Measurements from ENCODE around the gene ANKRD35.
"Not testable (repeated sequence)": the region's sequence is repeated elsewhere in the genome, so short reads cannot be mapped to it uniquely, and the experiment has no call there.

The ANKRD35 gene, protein sequence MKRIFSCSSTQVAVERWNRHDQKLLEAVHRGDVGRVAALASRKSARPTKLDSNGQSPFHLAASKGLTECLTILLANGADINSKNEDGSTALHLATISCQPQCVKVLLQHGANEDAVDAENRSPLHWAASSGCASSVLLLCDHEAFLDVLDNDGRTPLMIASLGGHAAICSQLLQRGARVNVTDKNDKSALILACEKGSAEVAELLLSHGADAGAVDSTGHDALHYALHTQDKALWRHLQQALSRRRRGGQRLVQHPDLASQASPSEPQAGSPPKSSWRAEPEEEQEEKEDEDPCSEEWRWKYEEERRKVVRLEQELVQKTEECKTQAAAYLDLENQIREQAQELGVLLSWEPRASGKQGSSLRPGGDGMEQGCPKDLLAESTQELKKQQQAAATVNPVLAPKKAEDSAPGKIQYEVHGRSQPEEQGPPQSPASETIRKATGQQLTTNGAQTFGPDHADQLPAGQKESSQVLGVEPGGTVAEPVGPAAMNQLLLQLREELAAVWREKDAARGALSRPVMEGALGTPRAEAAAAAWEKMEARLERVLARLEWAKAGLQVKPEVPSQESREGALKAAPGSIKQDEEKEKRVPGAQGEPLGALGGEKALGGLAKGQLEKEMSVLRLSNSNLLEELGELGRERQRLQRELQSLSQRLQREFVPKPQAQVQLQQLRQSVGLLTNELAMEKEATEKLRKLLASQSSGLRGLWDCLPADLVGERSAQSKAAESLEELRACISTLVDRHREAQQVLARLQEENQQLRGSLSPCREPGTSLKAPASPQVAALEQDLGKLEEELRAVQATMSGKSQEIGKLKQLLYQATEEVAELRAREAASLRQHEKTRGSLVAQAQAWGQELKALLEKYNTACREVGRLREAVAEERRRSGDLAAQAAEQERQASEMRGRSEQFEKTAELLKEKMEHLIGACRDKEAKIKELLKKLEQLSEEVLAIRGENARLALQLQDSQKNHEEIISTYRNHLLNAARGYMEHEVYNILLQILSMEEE

DNA sequence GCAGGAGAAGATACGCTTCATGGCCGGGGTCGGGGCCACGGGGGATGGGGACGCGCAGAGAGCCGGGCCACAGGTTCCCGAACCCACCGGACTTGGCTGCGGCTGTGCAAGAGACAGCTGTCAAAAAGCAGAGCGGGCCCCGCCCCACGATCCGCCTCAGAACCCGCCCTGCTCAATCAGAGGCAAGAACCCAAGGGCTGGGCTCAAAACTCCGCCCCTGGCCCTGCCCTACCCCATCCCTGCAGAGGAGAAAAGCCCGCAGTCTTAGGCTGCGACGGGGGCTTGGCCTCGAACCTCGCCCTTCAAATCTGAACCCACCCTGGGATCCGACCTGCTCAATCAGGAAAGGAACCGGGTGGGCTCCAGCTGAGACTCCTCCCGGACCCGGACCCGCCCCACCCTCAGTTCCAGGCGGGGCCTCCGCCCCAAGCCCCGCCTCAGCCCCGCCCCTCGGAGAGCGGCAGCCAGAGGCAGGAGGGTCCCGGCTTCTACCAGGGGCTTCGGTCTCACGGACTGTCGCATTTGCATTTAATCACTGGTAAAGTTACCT, at the start of gene ANKRD35:
Gene ANKRD35 (minus strand): TSS at position 129 of the 550 bp plus-strand sequence. CDS start 108 bp downstream, at position 21.
- DNase-seq (ENCODE audit: low spot score): peak; percentile 92

DNA sequence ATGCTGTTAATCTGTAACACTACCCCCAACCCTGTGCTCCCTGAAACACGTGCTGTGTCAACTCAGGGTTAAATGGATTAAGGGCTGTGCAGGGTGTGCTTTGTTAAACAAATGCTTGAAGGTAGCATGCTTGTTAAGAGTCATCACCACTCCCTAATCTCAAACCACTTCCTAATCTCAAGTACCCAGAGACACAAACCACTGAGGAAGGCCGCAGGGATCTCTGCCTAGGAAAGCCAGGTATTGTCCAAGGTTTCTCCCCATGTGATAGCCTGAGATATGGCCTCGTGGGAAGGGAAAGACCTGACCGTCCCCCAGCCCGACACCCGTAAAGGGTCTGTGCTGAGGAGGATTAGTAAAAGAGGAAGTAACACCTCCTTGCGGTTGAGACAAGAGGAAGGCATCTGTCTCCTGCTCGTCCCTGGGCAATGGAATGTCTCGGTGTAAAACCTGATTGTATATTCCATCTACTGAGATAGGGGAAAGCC, 46.9 kb upstream of the ANKRD35 start:
- DNase-seq (ENCODE audit: low spot score): not testable (repeated sequence)

DNA sequence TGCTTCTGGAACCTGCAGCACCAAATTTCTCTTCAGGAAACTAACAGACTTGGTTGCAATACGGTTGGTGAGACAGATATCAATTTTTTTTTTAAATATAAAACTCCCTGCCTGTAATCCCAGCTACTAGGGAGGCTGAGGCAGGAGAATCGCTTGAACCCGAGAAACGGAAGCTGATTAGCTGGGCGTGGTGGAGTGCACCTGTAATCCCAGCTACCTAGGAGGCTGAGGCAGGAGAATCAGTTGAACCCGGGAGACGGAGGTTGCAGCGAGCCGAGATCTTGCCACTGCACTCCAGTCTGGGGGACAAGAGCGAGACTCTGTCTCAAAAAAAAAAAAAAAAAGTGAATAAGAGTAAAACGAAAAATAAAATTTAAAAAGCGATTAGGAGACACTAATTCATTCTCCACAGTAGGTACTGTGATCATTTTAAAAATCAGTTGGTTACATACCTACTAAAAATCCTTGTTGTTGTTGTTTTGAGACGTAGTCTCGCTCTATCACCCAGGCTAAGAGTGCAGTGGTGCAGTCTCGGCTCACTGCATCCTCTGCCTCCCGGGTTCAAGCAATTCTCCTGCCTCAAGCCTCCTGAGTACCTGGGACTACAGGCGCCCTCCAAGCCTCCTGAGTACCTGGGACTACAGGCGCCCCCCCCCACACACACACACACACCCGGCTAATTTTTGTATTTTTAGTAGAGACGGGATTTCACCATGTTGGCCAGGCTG, 42.4 kb upstream of the ANKRD35 start:
- DNase-seq (ENCODE audit: low spot score): no peak

DNA sequence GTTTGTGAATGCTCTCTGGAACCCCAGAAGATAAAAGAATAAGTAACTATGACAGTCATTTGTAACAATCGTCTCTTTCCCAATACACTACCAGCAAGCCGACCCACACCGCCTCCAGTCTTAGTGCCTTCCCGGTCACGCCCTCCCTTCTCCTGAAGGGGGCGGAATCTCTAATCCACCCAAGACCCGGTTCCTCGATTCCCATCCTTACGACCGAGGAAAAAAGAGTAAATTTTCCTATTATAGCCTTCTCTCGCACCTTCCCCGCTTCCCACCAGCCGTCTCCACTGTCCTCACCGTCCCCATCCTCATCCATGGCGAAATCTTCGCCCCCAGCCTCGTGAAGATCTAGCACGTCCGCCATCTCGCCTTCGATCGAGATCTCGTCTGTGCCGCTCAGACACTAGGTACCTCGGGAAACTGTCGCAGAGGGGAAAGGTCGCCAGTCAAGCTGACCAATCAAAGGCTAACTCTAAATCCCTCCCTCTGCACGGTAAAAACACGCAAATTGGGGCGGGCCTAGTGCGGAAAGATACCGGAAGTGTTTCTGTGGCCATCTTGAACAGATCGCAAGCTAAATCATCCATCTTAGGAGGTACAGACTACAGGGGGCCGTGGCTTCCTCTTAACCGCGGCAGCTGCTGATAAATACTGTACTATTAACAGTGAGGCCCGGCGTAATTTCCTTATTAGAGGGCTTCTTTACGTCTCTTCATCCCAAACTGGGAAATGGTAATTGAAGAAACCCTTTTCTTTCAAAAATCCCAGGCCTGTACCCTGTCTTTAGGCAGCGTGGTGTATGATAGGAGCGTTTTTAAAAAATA, 41.6 kb upstream of the ANKRD35 start, which contains the start of gene RBM8A:
Gene RBM8A (minus strand): TSS at position 422 of the 824 bp plus-strand sequence. CDS start 58 bp downstream, at position 364.
- DNase-seq (ENCODE audit: low spot score): peak; percentile 99

DNA sequence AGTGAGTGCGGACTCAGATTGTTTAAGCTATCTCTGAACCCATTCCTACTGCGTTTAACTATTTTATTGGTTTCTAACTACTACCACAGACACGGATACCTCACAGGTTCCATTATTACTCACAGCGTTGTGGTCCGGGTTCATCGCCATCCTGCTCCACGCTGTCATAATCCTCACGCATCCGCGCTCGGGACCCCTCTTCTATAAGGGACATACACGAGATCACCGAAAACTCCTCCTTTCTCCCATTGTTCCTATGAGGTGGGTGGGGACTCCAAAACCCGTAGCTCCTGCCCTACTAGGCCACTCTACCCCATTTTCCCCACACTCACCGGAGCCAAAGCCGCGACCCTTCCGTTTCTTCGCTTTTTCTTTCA, 41.0 kb upstream of the ANKRD35 start:
- DNase-seq (ENCODE audit: low spot score): no peak

DNA sequence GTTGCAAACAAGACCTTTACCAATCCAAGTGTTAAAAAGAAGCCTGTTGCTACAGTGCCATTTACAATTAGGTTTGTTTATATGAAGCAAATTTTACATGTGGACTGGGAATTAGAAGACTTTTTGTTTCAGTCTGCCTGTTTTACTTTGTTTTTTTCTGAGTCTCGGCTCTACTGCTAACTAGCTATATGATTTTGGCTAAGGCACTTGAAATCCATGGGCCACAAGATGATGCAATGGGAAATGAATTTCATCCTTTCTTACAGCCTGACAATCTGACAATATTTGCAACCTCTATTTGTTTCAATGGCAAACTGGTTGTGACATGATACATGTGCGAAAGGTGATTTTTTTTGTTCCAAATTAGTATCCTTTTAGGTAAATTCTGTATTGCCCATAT, 36.6 kb upstream of the ANKRD35 start:
- no peak for DNase-seq (ENCODE audit: low spot score)

DNA sequence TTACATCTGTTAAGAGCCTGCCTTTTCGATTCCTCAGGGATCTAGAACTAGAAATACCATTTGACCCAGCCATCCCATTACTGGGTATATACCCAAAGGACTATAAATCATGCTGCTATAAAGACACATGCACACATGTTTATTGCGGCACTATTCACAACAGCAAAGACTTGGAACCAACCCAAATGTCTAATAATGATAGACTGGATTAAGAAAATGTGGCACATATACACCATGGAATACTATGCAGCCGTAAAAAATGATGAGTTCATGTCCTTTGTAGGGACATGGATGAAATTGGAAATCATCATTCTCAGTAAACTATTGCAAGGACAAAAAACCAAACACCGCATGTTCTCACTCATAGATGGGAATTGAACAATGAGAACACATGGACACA, 34.6 kb upstream of the ANKRD35 start:
- not testable (repeated sequence) for DNase-seq (ENCODE audit: low spot score)

DNA sequence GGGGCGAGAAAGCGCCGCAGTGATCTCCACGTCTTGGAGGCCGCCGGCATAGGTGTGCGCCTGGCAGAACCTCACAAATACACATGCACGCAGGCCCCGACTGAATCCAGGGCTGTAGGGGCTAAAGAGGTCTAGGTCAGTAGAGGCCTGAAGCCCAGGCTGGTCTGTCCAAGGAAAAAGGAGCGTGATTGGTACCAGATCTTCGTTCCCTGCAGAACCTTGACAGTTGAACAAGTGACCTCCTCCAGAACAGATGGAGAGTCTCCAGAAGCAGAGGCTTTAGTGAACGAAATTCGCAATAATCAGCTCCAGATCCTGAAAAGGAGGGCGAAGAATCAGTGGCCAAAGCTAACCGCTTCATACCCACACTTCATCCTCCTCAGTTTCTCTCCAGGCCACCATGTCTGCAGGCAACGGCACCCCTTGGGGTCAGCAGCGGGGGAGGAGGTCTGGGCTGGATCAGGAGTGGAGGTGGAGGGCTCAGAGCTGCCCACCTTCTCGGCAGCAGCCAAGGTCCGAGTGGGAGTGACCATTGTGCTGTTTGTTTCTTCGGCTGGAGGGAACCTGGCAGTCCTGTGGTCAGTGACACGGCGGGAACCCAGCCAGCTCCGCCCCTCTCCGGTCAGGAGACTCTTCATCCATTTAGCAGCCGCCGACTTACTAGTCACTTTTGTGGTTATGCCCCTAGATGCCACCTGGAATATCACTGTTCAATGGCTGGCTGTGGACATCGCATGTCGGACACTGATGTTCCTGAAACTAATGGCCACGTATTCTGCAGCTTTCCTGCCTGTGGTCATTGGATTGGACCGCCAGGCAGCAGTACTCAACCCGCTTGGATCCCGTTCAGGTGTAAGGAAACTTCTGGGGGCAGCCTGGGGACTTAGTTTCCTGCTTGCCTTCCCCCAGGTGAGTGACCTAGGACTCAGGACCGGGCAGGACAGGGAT, 33.6 kb upstream of the ANKRD35 start:
- peak; percentile 40 for DNase-seq (ENCODE audit: low spot score)

DNA sequence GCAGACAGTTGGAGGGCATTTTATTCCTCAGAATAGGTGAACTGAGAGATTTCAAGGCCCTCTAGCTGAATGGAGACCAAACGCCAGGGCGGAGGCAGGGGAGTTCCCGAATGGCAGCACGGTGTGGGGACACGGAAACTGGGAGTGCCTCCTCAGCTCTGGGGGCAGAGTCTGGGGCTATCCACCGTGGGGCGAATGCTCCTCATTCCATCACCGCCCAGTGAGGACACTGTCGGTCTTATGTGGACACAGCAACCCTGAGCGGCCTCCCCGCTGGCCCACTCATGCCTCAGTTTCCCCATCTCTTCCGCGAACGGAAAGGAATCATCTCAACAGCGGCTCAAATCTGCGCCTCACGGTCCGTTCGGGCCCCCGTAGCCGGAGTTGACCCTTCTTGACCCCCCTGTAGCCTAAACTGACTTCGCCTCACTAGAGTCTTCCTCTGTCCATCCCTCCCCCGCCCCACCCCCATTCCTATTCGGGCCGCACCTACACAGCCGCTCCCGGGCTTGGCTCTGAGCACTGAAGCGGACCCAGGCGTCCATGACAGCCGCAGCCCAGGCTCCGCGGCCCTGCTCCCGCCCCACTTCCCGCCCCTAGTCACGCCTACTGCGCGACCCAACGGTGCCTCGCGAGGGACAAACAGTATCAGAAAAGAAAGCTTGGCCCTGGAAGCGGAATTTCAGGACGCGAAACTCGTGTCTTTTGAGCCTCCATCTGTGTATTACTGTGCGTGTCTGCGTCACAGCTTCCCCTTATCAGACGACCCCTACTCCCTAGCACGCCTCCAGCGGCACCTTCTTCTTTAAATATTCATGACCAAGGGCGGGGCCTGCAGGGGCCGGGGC, 32.7 kb upstream of the ANKRD35 start, which contains the start of gene PEX11B:
Gene PEX11B (minus strand): TSS at position 574 of the 848 bp plus-strand sequence. CDS start 29 bp downstream, at position 545.
- DNase-seq (ENCODE audit: low spot score): peak; percentile 93

DNA sequence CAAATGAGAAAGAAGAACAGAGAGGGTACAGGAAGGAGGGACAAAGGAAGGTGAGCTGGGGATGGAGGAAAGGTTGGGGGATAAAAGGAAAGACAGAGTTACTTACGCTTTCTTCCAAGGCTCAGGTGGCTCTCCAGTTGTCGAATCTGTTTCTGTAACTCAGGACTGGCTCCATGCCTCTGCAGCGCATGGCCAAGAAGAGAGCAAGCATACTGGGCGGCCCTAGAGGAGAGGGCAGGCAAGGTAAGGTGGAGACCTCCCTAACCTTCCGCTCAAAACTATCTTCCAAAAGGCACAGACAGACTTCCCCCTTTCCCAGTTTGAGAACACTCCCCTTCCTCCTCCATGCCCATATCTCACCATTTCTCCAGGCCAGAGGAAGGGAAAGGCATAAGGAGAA, 31.9 kb upstream of the ANKRD35 start:
- no peak for DNase-seq (ENCODE audit: low spot score)

DNA sequence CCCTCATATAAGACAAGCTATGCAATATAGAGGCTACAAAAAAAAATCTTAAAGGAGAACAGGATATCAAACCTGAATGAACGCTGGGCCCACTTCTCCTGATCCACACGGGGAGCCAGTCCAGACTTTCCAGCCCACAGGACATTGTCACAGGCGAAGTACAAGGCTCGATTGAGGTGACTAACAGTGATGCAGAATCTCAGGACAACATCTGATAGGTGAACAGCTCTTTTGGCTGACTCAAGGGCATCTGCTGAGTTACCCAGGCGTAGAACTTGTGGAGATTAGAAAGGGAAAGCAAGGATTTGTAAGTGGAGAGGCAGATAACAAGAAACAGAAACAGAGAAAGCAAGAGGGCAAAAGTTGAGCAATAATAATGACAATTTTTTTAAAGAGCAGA, 31.1 kb upstream of the ANKRD35 start:
- no peak for DNase-seq (ENCODE audit: low spot score)

DNA sequence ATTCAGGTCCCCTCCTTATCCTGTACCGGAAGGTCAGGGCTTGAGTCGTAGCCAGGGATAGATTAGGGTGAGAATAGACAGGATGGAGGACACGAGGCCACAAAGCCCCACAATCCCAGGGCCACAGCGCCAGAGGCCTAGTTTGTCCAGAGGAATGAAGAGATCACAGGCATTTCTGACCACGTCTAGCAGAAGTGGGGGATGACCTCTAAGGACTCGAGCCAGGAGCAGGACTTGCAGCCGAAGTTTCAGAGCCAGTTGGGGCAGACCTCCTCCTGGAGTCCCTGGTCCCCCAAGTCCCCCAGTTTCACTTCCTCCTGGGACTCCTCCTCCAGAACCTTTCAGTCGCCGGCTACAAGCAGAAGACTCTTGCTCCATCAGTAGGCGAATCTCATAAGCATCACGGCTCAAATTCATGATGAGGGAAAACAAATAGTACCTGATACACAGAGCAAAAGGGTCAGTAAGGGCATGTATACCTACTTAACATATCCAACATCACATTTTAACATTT, 26.5 kb upstream of the ANKRD35 start:
- no peak for DNase-seq (ENCODE audit: low spot score)

DNA sequence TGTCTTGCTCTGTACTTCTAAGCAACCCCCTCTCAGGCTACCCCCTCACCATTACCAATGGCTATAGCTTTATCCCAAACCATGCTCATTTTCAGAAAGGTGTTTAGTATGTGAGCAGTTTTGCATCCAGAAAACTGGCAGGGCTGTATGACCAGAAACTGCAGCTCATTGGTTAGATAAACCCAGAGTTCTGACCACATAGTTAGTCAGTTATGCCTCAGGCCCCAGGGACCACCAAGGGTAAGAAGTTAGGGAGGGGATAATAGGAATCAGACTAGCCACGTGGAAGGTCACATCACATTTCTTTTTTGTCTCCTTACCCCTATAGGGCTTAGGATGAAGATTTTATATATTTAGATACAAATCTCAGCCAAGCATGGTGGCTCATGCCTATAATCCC, 23.0 kb upstream of the ANKRD35 start:
- DNase-seq (ENCODE audit: low spot score): no peak

DNA sequence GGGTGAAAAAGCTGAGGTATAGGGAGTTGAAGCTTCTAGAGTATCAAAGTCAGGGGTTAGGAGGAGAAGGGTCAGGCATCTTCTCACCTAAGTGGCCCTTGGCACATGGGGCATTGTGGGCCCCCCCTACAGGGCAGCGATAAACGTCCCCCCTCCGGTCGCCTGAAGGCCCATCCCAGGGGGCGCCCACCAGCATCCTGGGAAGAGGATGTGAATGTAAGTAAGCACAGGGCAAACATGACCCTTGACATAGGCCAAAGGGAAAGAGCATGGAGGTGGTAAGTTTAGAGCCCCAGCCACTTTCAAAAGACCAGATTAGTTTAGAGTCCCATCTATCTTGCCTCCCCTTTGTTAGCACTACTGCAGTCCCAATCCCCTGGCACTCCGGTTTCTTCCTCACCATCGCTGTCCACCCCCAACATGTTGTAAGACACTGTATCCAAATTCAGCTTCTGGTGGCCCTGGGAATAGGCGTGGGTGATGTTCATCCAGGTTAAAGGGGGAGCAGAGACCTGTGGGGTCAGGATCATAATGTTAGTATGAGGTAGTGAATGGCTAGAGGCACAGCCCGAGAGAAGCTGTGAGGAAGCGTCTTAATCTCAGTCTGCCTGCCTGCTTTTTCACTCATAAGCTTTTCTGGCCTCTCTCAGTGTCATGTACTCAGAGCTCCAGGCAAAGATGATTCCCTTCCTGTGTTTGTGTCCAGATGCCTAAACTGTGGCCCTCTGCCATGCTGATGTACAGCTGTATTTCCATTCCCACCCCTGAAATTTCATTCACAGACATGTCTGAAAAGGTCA, 21.5 kb upstream of the ANKRD35 start:
- DNase-seq (ENCODE audit: low spot score): no peak

DNA sequence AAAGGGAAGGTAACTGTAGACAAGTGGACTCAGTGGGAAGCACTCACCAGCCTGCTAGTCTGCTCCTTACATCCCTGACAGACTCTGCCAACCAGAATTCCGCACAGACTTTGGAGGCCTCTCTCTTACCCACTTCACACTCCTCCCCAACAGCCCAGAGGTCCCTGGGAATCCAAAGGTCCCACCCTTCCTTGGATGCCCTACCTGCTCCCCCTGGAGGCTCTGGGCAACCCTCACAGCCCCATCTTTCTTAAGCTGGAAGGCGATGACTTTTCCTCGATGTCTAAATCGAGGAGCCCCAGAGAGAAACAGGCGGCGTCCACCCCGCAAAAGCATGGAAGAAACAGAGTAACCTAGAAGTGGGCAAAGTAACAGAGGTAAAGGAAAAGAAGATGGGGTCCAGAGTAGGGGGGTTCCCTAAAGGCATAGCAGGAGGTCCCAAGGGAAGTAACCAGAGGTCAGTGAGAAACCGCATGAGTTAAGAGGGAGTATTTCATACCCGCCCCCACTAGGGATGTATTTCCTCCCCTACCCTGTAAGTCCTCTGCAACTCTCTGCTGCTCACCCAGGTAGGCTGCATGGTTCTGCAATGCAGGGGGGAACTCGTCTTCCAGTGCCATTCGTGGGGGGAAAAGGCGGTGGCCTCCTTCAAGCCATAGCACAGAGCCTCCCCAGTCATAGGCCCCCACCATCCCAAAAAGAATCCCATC, 15.8 kb upstream of the ANKRD35 start:
- no peak for DNase-seq (ENCODE audit: low spot score)

DNA sequence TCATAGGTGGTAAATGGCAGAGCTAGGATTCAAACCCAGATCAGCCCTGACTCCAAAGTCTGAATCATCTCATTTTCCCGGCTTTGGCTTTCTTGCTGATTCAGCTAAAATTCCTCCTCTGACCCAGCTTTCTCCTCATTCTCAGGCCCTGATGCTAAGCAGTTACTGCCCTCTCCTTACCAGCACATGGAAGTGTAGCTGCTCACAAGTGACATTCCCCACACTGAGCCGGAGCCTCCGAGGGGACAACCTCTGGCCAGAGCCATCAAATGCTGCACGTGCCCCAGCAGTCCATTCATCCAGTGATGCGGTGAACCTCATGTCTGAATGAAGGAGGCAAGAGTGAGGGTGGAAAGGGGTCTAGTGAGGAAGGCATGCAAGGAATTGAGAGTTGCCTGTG, 13.1 kb upstream of the ANKRD35 start:
- DNase-seq (ENCODE audit: low spot score): no peak

DNA sequence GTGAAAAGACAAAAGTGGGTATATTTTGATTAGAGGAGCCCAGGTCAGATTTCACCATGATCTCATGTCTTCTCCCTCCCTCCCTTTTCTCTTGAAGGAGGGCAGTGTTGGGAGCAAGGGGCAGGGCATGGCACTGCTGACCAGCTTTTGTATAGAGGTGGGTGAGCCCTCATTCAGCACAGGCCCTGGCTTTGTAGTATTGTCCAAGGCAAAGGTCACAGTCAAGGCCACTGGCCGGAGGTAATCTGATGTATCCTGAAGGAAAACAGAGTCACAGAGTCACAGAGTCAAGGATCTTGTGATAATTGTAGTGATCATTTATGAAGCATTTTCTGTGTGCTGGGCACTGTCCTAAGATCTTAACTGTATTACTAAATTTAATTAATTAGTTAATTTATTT, 12.3 kb upstream of the ANKRD35 start:
- DNase-seq (ENCODE audit: low spot score): no peak

All from Ammon's horn (tissue), 1 donor.